C4-2B (cell line): ENCODE measurements around the gene NAB2.

Experiments used
- ZFX ChIP-seq: fragments of 450-650 bp; IDR thresholded peaks from 2 replicates; pipeline ENCODE4 v1.6.1; 2017
- TF ChIP-seq, protein P1 (sequence below): fragments of 450-650 bp; conservative IDR thresholded peaks from 2 replicates; pipeline ENCODE4 v1.5.1; 2017; ENCODE audit warnings: mild to moderate bottlenecking

DNA sequence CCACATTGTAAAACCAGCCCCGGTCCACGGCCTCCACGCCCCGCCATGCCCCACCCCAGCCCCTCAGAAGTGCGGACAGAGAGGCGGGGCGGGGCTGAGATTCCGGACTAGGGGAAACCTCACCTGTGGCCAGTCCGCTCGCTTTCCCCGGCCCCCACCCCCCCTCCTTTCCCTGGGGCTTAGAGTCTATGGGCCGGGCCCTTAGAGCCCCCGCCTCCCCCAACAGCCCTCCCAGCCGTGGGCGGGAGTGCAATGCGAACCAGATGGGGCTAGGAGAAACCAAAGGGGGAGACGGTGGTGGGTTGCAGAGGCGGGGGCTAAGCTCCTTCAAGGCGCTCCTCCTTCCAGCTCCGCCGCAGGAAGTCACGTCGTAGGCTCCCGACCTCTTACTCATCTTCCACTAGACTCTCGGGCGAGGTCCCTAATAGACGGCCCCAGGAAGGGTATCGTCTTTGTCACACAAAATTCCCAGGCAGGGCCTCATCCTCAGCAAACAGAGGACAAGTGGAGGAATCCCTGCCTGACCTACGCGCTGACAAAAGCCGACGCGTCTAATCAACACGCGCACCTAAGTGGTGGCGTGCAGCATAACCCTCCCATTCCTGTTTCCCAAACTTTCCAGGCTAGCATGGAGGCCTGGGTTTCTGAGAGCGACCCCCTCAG is 1.1 kb upstream of the NAB2 start:
- TF ChIP-seq, protein P1, sequence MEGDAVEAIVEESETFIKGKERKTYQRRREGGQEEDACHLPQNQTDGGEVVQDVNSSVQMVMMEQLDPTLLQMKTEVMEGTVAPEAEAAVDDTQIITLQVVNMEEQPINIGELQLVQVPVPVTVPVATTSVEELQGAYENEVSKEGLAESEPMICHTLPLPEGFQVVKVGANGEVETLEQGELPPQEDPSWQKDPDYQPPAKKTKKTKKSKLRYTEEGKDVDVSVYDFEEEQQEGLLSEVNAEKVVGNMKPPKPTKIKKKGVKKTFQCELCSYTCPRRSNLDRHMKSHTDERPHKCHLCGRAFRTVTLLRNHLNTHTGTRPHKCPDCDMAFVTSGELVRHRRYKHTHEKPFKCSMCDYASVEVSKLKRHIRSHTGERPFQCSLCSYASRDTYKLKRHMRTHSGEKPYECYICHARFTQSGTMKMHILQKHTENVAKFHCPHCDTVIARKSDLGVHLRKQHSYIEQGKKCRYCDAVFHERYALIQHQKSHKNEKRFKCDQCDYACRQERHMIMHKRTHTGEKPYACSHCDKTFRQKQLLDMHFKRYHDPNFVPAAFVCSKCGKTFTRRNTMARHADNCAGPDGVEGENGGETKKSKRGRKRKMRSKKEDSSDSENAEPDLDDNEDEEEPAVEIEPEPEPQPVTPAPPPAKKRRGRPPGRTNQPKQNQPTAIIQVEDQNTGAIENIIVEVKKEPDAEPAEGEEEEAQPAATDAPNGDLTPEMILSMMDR: no peak
- no peak for TF ChIP-seq ZFX
